CD4-positive, alpha-beta T cell treated with Interleukin-21 for 1 hour (primary cell): ENCODE results near the gene GLB1L.
"Not testable (repeated sequence)": the region's sequence is repeated elsewhere in the genome, so short reads cannot be mapped to it uniquely, and the experiment has no call there.

ENCODE experiments used
- DNase-seq: peaks from one replicate; pipeline ENCODE4 v3.0.0-alpha.2; 2020

GLB1L gene

DNA sequence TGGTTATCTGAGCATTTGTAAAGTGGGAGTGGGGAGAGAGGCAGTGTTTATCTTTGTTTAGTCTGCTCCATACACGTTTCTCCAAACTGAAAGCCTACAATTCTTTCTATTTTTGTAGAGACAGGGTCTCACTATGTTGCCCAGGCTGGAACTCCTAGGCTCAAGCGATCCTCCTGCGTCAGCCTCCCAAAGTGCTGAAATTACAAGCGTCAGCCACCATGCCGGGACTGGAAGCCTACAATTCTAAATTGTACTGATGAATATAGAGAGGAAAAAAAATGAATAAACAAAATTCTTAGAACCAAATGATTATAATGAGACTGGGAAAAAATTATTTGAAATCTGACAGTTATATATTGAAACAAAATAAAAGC is 40.1 kb downstream of the GLB1L start:
- no peak for DNase-seq

- no peak for DNase-seq
Measured at GRCh38 chr2:219204425-219205164, 40.6 kb downstream of the GLB1L start.

GRCh38 chr2:219201331-219201730 is 43.9 kb downstream of the GLB1L start:
- not testable (repeated sequence) for DNase-seq

DNA sequence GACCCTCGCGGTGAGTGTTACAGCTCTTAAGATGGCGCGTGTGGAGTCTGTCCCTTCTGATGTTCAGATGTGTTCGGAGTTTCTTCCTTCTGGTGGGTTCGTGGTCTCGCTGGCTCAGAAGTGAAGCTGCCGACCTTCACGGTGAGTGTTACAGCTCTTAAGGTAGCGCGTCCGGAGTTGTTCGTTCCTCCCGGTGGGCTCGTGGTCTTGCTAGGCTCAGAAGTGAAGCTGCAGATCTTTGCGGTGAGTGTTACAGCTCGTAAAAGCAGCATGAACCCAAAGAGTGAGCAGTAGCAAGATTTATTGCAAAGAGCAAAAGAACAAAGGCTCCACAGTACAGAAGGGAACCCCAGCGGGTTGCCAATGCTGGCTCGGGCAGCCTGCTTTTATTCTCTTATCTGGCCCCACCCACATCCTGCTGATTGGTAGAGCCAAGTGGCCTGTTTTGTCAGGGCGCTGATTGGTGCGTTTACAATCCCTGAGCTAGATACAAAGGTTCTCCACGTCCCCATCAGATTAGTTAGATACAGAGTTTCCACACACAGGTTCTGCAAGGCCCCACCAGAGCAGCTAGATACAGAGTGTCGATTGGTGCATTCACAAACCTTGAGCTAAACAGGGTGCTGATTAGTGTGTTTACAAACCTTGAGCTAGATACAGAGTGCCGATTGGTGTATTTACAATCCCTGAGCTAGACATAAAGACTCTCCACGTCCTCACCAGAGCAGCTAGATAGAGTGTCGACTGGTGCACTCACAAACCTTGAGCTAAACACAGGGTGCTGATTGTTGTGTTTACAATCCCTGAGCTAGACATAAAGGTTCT is 44.5 kb downstream of the GLB1L start:
- DNase-seq = peak; percentile 63

DNA sequence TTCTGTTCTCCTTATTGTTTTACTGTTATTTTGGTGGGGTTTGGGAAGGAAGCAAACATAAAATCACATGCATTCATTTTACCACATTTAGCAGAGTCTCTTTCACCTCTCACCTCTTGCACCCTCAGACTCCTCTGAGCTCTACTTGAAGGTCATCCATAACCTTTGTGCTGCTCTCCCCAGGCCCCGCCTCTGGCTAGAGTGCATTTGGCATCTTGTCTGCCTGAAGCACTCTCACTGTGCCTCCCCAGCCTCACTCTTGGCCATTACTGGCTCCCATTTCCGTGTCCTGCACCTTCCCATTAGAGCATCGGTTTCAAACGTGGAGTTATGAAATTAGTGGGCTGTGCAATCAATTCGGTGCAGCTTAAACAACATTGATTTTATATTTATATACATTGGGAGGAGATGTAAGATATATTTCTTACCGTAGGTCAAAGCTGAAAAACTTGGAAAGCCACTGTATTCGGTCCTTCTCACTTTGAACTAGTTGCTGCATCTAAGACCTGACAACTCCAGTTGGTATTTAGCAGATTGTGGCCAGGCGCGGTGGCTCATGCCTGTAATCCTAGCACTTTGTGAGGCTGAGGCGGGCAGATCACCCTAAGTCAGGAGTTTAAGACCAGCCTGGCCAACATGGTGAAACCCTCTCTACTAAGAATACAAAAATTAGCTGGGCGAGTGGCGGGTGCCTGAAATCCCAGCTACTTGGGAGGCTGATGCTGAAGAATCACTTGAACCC is 45.6 kb downstream of the GLB1L start:
- DNase-seq = no peak

GRCh38 chr2:219198974-219199373 is 46.3 kb downstream of the GLB1L start:
- DNase-seq = no peak

DNA sequence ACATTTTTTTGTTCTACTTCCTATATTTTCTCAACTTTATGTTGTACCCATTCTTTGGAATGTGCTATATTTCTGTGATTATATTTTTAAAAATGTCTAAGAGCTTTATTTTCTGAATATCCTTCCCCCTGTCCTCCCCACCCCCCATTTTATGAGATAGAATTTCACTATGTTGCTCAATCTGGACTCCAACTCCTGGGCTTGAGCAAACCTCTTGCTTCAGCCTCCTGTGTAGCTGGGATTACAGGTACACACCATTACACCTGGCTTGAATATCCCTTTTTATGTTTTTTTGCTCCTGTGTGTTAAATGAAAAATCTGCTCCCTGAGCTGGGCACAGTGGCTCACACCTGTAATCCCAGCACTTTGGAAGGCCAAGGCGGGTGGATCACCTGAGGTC is 47.9 kb downstream of the GLB1L start:
- no peak for DNase-seq

- no peak for DNase-seq
Measured at GRCh38 chr2:219186754-219187456, 58.3 kb downstream of the GLB1L start.
